ENCODE measurements around the gene TRAT1. TPM values are rescaled to one million over a fixed set of nuclear protein-coding genes. Genes with fewer than 3 reads are reported as not detected.

TRAT1 gene
- total RNA-seq, 1 experiment from 2014 or later = not detected

DNA sequence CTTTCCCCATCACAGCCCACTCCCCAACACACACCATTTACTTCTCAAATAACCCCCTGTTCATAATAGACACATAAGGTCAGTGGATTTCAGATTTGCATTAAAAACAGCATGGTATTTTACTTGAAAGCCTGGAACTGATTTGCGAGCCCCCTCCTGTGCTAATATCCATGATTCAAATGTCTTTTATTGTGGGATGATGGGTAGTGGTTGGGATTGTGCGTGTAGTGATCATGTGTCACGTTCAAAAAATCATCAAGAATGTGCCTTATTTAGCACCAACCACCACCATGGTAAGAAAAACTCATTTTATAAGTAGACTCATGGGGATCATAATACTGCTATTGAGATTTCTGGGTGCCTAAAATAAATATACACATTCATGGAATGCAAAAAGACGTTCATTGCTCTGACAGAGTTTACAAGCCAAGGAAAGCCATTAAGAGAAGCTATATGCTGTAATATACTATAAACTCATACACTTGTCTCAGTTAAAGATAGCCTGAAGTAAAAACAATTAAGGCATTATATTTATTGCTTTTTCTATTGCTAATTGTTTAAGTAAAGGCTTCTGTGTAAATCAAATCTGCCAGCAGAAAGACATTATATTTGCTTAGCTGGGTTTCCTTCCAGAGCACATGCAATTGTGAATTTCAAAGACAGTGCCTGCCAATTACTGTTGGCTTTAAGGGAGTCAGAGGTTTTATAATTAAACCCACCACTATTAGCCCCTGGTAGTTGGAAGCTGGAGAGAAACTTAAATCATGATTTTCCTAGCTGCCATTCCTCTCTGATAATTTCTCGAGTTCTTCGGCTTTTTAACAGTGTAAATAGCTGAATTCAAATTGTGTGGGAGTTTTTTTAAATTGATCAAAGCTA lies 4.0 kb downstream of the TRAT1 start:
- Histone ChIP-seq H3K4me3 (ENCODE audit: low read length) (no peak overlapping the region), H4K20me1 (ENCODE audit: low read length) (no peaks in the 10 kb centered on the region), H3K4me1 (ENCODE audit: insufficient read depth, low read length) (no peaks in the 10 kb centered on the region), H3K79me2 (ENCODE audit: low read length) (no peaks in the 10 kb centered on the region), H3K9ac (ENCODE audit: low read length) (no peak overlapping the region), H3K27me3 (ENCODE audit: low read length) (peaks cover 77% of the 10 kb centered on the region), H2AFZ (ENCODE audit: low read length) (no peak overlapping the region), H3K9me2 (replicated peaks; ENCODE audit: low read length) (no peaks in the 10 kb centered on the region), H3K27ac (ENCODE audit: low read length) (no peak overlapping the region), H3K4me2 (ENCODE audit: low read length) (no peak overlapping the region), H3K36me3 (ENCODE audit: low read depth, low read length) (no peaks in the 10 kb centered on the region), H3F3A (ENCODE audit: low read length, unreplicated experiment) (no peaks in the 10 kb centered on the region), H3K9me3 (ENCODE audit: low read length) (no peaks in the 10 kb centered on the region)
- TF ChIP-seq, protein P1, sequence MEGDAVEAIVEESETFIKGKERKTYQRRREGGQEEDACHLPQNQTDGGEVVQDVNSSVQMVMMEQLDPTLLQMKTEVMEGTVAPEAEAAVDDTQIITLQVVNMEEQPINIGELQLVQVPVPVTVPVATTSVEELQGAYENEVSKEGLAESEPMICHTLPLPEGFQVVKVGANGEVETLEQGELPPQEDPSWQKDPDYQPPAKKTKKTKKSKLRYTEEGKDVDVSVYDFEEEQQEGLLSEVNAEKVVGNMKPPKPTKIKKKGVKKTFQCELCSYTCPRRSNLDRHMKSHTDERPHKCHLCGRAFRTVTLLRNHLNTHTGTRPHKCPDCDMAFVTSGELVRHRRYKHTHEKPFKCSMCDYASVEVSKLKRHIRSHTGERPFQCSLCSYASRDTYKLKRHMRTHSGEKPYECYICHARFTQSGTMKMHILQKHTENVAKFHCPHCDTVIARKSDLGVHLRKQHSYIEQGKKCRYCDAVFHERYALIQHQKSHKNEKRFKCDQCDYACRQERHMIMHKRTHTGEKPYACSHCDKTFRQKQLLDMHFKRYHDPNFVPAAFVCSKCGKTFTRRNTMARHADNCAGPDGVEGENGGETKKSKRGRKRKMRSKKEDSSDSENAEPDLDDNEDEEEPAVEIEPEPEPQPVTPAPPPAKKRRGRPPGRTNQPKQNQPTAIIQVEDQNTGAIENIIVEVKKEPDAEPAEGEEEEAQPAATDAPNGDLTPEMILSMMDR (conservative IDR thresholded peaks at IDR 0.05; ENCODE audit: low read depth, low read length) = no peak
- TF ChIP-seq EZH2phosphoT487 (IDR thresholded peaks at IDR 0.05; ENCODE audit: borderline replicate concordance, low read length) (no peak), EZH2 (IDR thresholded peaks at IDR 0.05; ENCODE audit: low read length, unreplicated experiment) (no peak)
- no peak for DNase-seq
- POLR2A ChIA-PET (ENCODE audit: unreplicated experiment) = interaction anchor here (0.6 kb wide), 1 partner anchor 18 kb away, joined by 6 read pairs; no protein-coding TSS in a partner anchor
- CTCF ChIA-PET = no interaction called here
- BruUV-seq (replicated peaks) = no TSS peak
- ATAC-seq = no peak
- intact Hi-C loops (cut with micrococcal nuclease) = no loop called here

DNA sequence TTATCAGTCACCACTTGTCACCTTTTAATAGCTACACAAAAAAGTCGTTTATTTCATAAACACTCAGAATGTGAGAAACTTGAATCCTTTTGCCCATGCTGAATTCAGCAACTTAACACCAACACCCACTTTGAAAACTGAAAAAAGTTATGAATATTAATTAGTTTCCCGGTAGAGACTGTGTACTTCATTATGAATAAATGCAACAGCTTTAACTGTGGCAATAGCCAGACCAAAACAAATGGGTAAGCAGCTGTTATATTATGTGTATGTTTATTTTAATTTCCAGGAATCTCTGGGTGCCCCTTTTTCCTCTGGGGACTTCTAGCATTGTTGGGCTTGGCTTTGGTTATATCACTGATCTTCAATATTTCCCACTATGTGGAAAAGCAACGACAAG lies 7.8 kb downstream of the TRAT1 start:
- Histone ChIP-seq H3K4me1 (ENCODE audit: insufficient read depth, low read length) (no peaks in the 10 kb centered on the region), H3F3A (ENCODE audit: low read length, unreplicated experiment) (no peaks in the 10 kb centered on the region), H4K20me1 (ENCODE audit: low read length) (no peaks in the 10 kb centered on the region), H2AFZ (ENCODE audit: low read length) (no peak overlapping the region), H3K27me3 (ENCODE audit: low read length) (peaks cover 72% of the 10 kb centered on the region), H3K9ac (ENCODE audit: low read length) (no peak overlapping the region), H3K27ac (ENCODE audit: low read length) (no peak overlapping the region), H3K9me2 (replicated peaks; ENCODE audit: low read length) (no peaks in the 10 kb centered on the region), H3K9me3 (ENCODE audit: low read length) (no peaks in the 10 kb centered on the region), H3K4me2 (ENCODE audit: low read length) (no peak overlapping the region), H3K79me2 (ENCODE audit: low read length) (no peaks in the 10 kb centered on the region), H3K4me3 (ENCODE audit: low read length) (no peak overlapping the region), H3K36me3 (ENCODE audit: low read depth, low read length) (no peaks in the 10 kb centered on the region)
- TF ChIP-seq EZH2 (IDR thresholded peaks at IDR 0.05; ENCODE audit: low read length, unreplicated experiment) = no peak
- no peak for TF ChIP-seq EZH2phosphoT487 (IDR thresholded peaks at IDR 0.05; ENCODE audit: borderline replicate concordance, low read length)
- TF ChIP-seq, protein P1 (conservative IDR thresholded peaks at IDR 0.05; ENCODE audit: low read depth, low read length) = no peak
- no peak for ATAC-seq
- DNase-seq = no peak
- no TSS peak for BruUV-seq (replicated peaks)
- CTCF ChIA-PET = no interaction called here
- POLR2A ChIA-PET (ENCODE audit: unreplicated experiment) = no interaction called here
- intact Hi-C loops (cut with micrococcal nuclease) = no loop called here

DNA sequence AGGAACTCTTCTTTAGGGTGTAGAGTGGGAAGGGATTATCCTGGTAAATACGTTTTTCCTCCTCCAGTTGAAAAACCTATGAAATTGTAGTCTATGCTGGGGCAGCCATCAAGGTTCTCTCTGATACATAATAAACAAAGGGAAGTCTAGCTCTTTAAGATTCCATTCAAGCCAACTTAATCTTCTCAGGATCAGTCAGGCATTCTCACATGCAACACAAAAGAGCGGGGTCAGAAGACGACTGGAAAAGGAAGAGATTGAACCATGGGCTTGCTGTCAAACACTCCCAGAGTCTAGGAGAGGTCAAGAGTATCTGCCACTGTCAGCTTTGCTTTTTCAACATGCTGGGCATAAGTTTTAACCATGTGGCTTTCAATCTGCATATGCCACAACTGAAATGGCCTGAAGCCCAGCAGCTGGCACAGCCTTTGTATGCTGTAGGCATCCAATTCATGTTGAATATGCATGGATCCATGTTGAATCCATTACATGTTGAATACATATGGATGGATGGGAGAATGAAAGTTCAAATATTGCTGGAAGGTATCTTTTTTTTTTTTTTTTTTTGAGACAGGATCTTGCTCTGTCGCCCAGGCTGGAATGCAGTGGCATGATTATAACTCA lies 8.5 kb downstream of the TRAT1 start:
- no peak overlapping the region for H2AFZ ChIP-seq (ENCODE audit: low read length)
- H3K79me2 ChIP-seq (ENCODE audit: low read length) = no peaks in the 10 kb centered on the region
- H3K27me3 ChIP-seq (ENCODE audit: low read length) = peaks cover 69% of the 10 kb centered on the region
- no peak overlapping the region for H3K27ac ChIP-seq (ENCODE audit: low read length)
- TF ChIP-seq, protein P1 (conservative IDR thresholded peaks at IDR 0.05; ENCODE audit: low read depth, low read length) = no peak
- TF ChIP-seq EZH2phosphoT487 (IDR thresholded peaks at IDR 0.05; ENCODE audit: borderline replicate concordance, low read length) = no peak
- no peak for TF ChIP-seq EZH2 (IDR thresholded peaks at IDR 0.05; ENCODE audit: low read length, unreplicated experiment)
- H4K20me1 ChIP-seq (ENCODE audit: low read length) = no peaks in the 10 kb centered on the region
- no peaks in the 10 kb centered on the region for H3K4me1 ChIP-seq (ENCODE audit: insufficient read depth, low read length)
- H3K9me3 ChIP-seq (ENCODE audit: low read length) = no peaks in the 10 kb centered on the region
- H3K36me3 ChIP-seq (ENCODE audit: low read depth, low read length) = no peaks in the 10 kb centered on the region
- no peak overlapping the region for H3K4me2 ChIP-seq (ENCODE audit: low read length)
- H3K9ac ChIP-seq (ENCODE audit: low read length) = no peak overlapping the region
- intact Hi-C loops (cut with micrococcal nuclease) = no loop called here
- DNase-seq = no peak
- H3F3A ChIP-seq (ENCODE audit: low read length, unreplicated experiment) = no peaks in the 10 kb centered on the region
- ATAC-seq = no peak
- no TSS peak for BruUV-seq (replicated peaks)
- H3K4me3 ChIP-seq (ENCODE audit: low read length) = no peak overlapping the region
- CTCF ChIA-PET = no interaction called here
- POLR2A ChIA-PET (ENCODE audit: unreplicated experiment) = no interaction called here
- no peaks in the 10 kb centered on the region for H3K9me2 ChIP-seq (replicated peaks; ENCODE audit: low read length)

All from PC-3 (cell line).